ENCODE measurements around the gene GYPA.
"Not testable (repeated sequence)": the region's sequence is repeated elsewhere in the genome, so short reads cannot be mapped to it uniquely, and the experiment has no call there.

GYPA gene
- 0 to 2.1 (median 0) reads per million in 17 experiments for total RNA-seq

GRCh38 chr4:144140594-144141295 lies at the start of gene GYPA:
Gene GYPA (minus strand): TSS chr4:144140718. CDS start chr4:144140635, 83 bp downstream.
- not testable (repeated sequence) for DNase-seq

GRCh38 chr4:144190009-144190408 lies 49.5 kb upstream of the GYPA start:
- DNase-seq, result no peak

GRCh38 chr4:144189121-144189520 lies 48.6 kb upstream of the GYPA start:
- DNase-seq, result no peak

GRCh38 chr4:144185086-144185485 lies 44.6 kb upstream of the GYPA start:
- DNase-seq, result no peak

GRCh38 chr4:144183165-144183564 lies 42.6 kb upstream of the GYPA start:
- DNase-seq, result no peak

GRCh38 chr4:144181391-144181790 lies 40.9 kb upstream of the GYPA start:
- DNase-seq, result no peak

- no peak for DNase-seq
Observed at GRCh38 chr4:144179152-144179739, 38.7 kb upstream of the GYPA start.

GRCh38 chr4:144178414-144178813 lies 37.9 kb upstream of the GYPA start:
- DNase-seq, result no peak

- DNase-seq, result no peak
Observed at GRCh38 chr4:144176476-144176875, 36.0 kb upstream of the GYPA start.

- DNase-seq, result peak; percentile 33 to 77 (median 62)
Observed at GRCh38 chr4:144174401-144175067, 34.0 kb upstream of the GYPA start.

- no peak for DNase-seq
Observed at GRCh38 chr4:144171697-144172096, 31.2 kb upstream of the GYPA start.

GRCh38 chr4:144169211-144169610 lies 28.7 kb upstream of the GYPA start:
- no peak for DNase-seq

GRCh38 chr4:144154044-144154443 lies 13.5 kb upstream of the GYPA start:
- DNase-seq, result no peak

- DNase-seq, result peak; percentile 16 to 42 (median 32)
Observed at GRCh38 chr4:144142690-144143326, 2.3 kb upstream of the GYPA start.

GRCh38 chr4:144141493-144141892 lies 975 bp upstream of the GYPA start:
- DNase-seq, result no peak

GRCh38 chr4:144139991-144140390 lies 527 bp downstream of the GYPA start:
- DNase-seq, result not testable (repeated sequence)

GRCh38 chr4:144139547-144139946 lies 971 bp downstream of the GYPA start:
- DNase-seq, result not testable (repeated sequence)

- not testable (repeated sequence) for DNase-seq
Observed at GRCh38 chr4:144138239-144138638, 2.3 kb downstream of the GYPA start.

- DNase-seq, result not testable (repeated sequence)
Observed at GRCh38 chr4:144137137-144137931, 3.2 kb downstream of the GYPA start.

- DNase-seq, result not testable (repeated sequence)
Observed at GRCh38 chr4:144136189-144136588, 4.3 kb downstream of the GYPA start.

- DNase-seq, result not testable (repeated sequence)
Observed at GRCh38 chr4:144130167-144130566, 10.4 kb downstream of the GYPA start.

GRCh38 chr4:144129336-144129875 lies 11.1 kb downstream of the GYPA start:
- not testable (repeated sequence) for DNase-seq
